HepG2 (cell line): Measurements from ENCODE around the gene SYNGR4. TPM values are rescaled to one million over a fixed set of nuclear protein-coding genes. Genes with fewer than 3 reads are reported as not detected.

ENCODE experiments used
- E2F5 ChIP-seq: sonication (generic); formaldehyde crosslinking; conservative IDR thresholded peaks from 2 replicates; pipeline ENCODE4 v1.4.0; 2020; ENCODE audit warnings: missing genetic modification reagents
- ETS1 ChIP-seq: sonication (generic); formaldehyde crosslinking; IDR thresholded peaks from 2 replicates; pipeline ENCODE4 v1.4.0; 2020; ENCODE audit warnings: missing genetic modification reagents
- FOXJ3 ChIP-seq: sonication (generic); formaldehyde crosslinking; IDR thresholded peaks from 2 replicates; pipeline ENCODE4 v1.4.0; 2020; ENCODE audit warnings: missing genetic modification reagents, mild to moderate bottlenecking, borderline replicate concordance
- GATAD2A ChIP-seq: IDR thresholded peaks from 2 replicates; pipeline ENCODE4 v1.6.1; 2016
- GTF3A ChIP-seq: sonication (generic); formaldehyde crosslinking; conservative IDR thresholded peaks from 2 replicates; pipeline ENCODE4 v1.4.0; 2020; ENCODE audit warnings: mild to moderate bottlenecking, missing genetic modification reagents
- HNF1B ChIP-seq: sonication (generic); formaldehyde crosslinking; IDR thresholded peaks from 2 replicates; pipeline ENCODE4 v1.5.1; 2020; ENCODE audit warnings: mild to moderate bottlenecking, moderate library complexity, missing genetic modification reagents
- HOXA5 ChIP-seq: sonication (generic); formaldehyde crosslinking; IDR thresholded peaks from 2 replicates; pipeline ENCODE4 v1.4.0; 2020; ENCODE audit warnings: missing genetic modification reagents
- IRF2 ChIP-seq: IDR thresholded peaks from 2 replicates; pipeline ENCODE4 v1.6.1; 2018; ENCODE audit warnings: missing genetic modification reagents, missing compliant biosample characterization
- MTF1 ChIP-seq: sonication (generic); formaldehyde crosslinking; IDR thresholded peaks from 2 replicates; pipeline ENCODE4 v1.5.0; 2020; ENCODE audit warnings: missing genetic modification reagents
- PREB ChIP-seq: sonication (generic); formaldehyde crosslinking; IDR thresholded peaks from 2 replicates; pipeline ENCODE4 v1.4.0; 2020; ENCODE audit warnings: missing genetic modification reagents
- RCOR2 ChIP-seq: IDR thresholded peaks from 2 replicates; pipeline ENCODE4 v1.6.1; 2016; ENCODE audit warnings: missing biosample characterization, missing genetic modification reagents
- RNF2 ChIP-seq: fragments of 450-650 bp; conservative IDR thresholded peaks from 2 replicates; pipeline ENCODE4 v1.6.1; 2016; ENCODE audit warnings: low read depth
- RXRB ChIP-seq: IDR thresholded peaks from 2 replicates; pipeline ENCODE4 v1.6.1; 2016; ENCODE audit warnings: borderline replicate concordance, missing genetic modification reagents, missing compliant biosample characterization
- TBL1XR1 ChIP-seq: fragments of 150-350 bp; IDR thresholded peaks from 2 replicates; pipeline ENCODE4 v1.6.1; 2014; ENCODE audit warnings: borderline replicate concordance, low read length; ENCODE audit not compliant: partially characterized antibody
- TCF7 ChIP-seq: sonication (generic); IDR thresholded peaks from 2 replicates; pipeline ENCODE4 v1.6.1; 2016; ENCODE audit warnings: antibody characterized with exemption, low read depth
- THAP11 ChIP-seq: IDR thresholded peaks from 2 replicates; pipeline ENCODE4 v1.6.1; 2016; ENCODE audit warnings: missing biosample characterization, missing genetic modification reagents
- ZBTB25 ChIP-seq: IDR thresholded peaks from 2 replicates; pipeline ENCODE4 v1.6.1; 2018; ENCODE audit warnings: missing genetic modification reagents
- ZIK1 ChIP-seq: sonication (generic); formaldehyde crosslinking; IDR thresholded peaks from 2 replicates; pipeline ENCODE4 v1.5.0; 2020; ENCODE audit warnings: mild to moderate bottlenecking, low read depth, missing genetic modification reagents, borderline replicate concordance
- ZNF101 ChIP-seq: sonication (generic); formaldehyde crosslinking; IDR thresholded peaks from 2 replicates; pipeline ENCODE4 v1.4.0; 2020; ENCODE audit warnings: mild to moderate bottlenecking, low read depth, missing genetic modification reagents, borderline replicate concordance
- ZNF205 ChIP-seq: IDR thresholded peaks from 2 replicates; pipeline ENCODE4 v1.6.1; 2018; ENCODE audit warnings: missing biosample characterization, missing genetic modification reagents
- ZNF296 ChIP-seq: sonication (generic); formaldehyde crosslinking; conservative IDR thresholded peaks from 2 replicates; pipeline ENCODE4 v1.5.0; 2020; ENCODE audit warnings: mild to moderate bottlenecking, missing genetic modification reagents
- ZNF331 ChIP-seq: sonication (generic); formaldehyde crosslinking; IDR thresholded peaks from 2 replicates; pipeline ENCODE4 v1.4.0; 2020; ENCODE audit warnings: missing genetic modification reagents
- ZNF512 ChIP-seq: sonication (generic); formaldehyde crosslinking; IDR thresholded peaks from 2 replicates; pipeline ENCODE4 v1.4.0; 2020; ENCODE audit warnings: mild to moderate bottlenecking, missing genetic modification reagents
- ZNF674 ChIP-seq: sonication (generic); formaldehyde crosslinking; IDR thresholded peaks from 2 replicates; pipeline ENCODE4 v1.5.0; 2020; ENCODE audit warnings: low read depth, mild to moderate bottlenecking, missing genetic modification reagents
- polyA plus RNA-seq, 8 experiments: library from polyadenylated mRNA; depleted of rRNA in 3 of 8; stranded (reverse) in 7 of 8; unstranded in 1 of 8; fragments of >200 nt; fragmentation: Illumina TruSeq in 4 of 8; extraction: Trizol in 4 of 8; gene quantifications; 2 replicates each; pipeline versions ENCODE4 v1.2.1 to v1.2.3, GENCODE V29; 2011 to 2016; ENCODE audit warnings: low read depth in 4 of 8, missing spikeins in 1 of 8, mixed read lengths in 1 of 8; ENCODE audit not compliant: insufficient read depth in 1 of 8
- total RNA-seq, 5 experiments: library from RNA; depleted of rRNA; stranded (reverse); fragments of >200 nt; fragmentation: Illumina TruSeq; extraction: Trizol; gene quantifications; 2 replicates each; pipeline ENCODE4 v1.2.3, GENCODE V29; 2016; ENCODE audit warnings: low read depth in 1 of 5

Gene SYNGR4
- total and polyA plus RNA-seq, 2 of the 13 experiments (the other 11 are each of a cell fraction or from before 2014, with no cell fraction given), result not detected

GRCh38 chr19:48362716-48363499, 1.3 kb upstream of the SYNGR4 start (continued):
- no peak for TF ChIP-seq PREB (CRISPR knock-in tag)
- no peak for TF ChIP-seq ZNF331 (CRISPR knock-in tag)
- peak; percentile 99 for TF ChIP-seq THAP11 (CRISPR knock-in tag)
- TF ChIP-seq ZBTB25 (CRISPR knock-in tag), result no peak
- TF ChIP-seq FOXJ3, result no peak
- 0 out of 2 replicates have a peak, but pooled peaks have one; percentile 5 for TF ChIP-seq RXRB (CRISPR knock-in tag)
- no peak for TF ChIP-seq MTF1 (CRISPR knock-in tag)
- TF ChIP-seq ZNF512 (CRISPR knock-in tag), result no peak
- no peak for TF ChIP-seq ZNF205 (CRISPR knock-in tag)
- no peak for TF ChIP-seq RNF2
- no peak for TF ChIP-seq RCOR2 (CRISPR knock-in tag)
- TF ChIP-seq ZNF674, result no peak
- TF ChIP-seq ZNF101 (CRISPR knock-in tag), result no peak
- no peak for TF ChIP-seq HOXA5
- TF ChIP-seq GATAD2A (CRISPR knock-in tag), result no peak
- TF ChIP-seq HNF1B (CRISPR knock-in tag), result no peak; the same call in 1 of the 2 replicates
- no peak for TF ChIP-seq ZIK1
- TF ChIP-seq GTF3A (CRISPR knock-in tag), result no peak
- TF ChIP-seq TCF7, result no peak
- no peak for TF ChIP-seq ETS1 (CRISPR knock-in tag)
- TF ChIP-seq IRF2, result peak; percentile 87
- TF ChIP-seq E2F5 (CRISPR knock-in tag), result no peak
- TF ChIP-seq TBL1XR1, result peak; percentile 87
- no peak for TF ChIP-seq ZNF296 (CRISPR knock-in tag)
